SKM-1 (cell line): ENCODE measurements around the gene CR1L.
"Not testable (repeated sequence)": the region's sequence is repeated elsewhere in the genome, so short reads cannot be mapped to it uniquely, and the experiment has no call there.

Experiments
- DNase-seq: peaks from one replicate; lab custom pipeline; 2025; ENCODE audit not compliant: unreplicated experiment; lab: John Stamatoyannopoulos, UW

CR1L gene

GRCh38 chr1:207742850-207743555 lies 98.1 kb downstream of the CR1L start:
- DNase-seq, result peak; percentile 64

DNA sequence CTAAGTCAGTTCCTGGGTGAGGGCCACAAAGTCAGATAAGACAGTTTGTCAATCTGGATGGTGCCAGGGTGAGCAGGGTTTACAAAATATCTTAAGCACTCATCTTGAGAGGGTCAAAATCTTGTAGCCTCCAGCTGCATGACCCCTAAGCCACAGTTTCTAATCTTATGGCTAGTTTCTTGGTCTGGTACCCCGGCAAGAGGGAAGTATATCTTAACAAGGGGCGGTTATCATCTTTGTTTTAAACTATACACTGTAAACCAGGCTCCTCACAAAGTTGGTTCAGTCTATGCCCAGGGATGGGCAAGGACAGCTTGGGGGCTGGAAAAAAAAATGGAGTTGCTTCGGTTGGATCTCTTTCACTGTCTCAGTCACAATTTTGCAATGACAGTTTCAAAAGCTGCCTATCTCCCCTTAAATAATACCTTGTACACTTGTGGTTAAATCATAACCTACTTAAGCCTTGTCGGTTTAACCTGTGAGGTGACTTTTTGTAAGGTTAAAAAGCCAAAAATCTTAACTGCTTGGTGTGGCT lies 99.1 kb downstream of the CR1L start:
- DNase-seq, result no peak

GRCh38 chr1:207745285-207745684 lies 100.4 kb downstream of the CR1L start:
- no peak for DNase-seq

DNA sequence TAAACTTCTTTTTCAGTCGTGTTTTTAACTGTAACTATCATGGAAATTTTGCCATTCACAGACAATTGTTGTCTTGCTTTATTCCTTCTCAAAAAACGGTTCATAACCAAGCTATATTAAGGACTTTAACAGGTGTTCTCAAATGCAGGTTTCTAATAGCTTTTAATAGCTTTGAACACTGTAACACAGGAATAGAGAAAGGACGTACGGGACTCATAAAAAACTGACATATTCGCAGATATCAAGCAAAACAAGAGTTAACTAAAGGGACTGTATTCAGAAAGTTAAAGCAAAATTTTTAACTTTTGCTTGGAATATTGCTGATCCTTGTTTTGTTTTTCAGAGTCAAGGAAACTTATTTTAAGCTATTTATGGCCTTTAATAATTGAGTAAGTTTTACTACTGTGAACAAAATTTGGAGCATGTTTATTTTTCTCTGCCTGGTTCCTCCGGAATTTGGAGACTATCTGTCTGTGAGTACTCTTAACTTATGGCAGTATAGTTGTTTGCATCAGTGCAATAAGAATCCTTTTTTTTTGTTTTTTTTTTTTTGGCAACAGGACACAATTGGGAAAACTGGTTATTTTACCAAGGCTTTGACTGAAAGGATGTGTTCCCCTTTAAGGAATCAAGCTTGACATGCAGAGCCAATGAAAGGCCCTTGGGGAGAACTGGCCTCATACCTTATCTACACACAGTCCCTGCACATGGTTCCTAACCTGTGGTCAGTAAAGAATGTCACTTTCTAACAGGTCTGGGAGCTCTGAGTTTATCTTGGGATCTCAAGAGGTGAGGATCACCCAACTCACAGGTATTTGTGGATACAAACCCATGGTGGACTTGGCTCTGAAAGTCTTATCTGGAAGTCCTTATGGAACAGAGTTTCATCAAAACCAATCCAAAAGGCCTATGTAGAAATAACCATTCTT lies 101.2 kb downstream of the CR1L start:
- DNase-seq, result no peak

- DNase-seq, result no peak
Observed at GRCh38 chr1:207747627-207748492, 102.9 kb downstream of the CR1L start.

GRCh38 chr1:207748737-207749528 lies 104.0 kb downstream of the CR1L start:
- DNase-seq, result peak; percentile 39

- DNase-seq, result no peak
Observed at GRCh38 chr1:207750631-207751305, 105.8 kb downstream of the CR1L start.

DNA sequence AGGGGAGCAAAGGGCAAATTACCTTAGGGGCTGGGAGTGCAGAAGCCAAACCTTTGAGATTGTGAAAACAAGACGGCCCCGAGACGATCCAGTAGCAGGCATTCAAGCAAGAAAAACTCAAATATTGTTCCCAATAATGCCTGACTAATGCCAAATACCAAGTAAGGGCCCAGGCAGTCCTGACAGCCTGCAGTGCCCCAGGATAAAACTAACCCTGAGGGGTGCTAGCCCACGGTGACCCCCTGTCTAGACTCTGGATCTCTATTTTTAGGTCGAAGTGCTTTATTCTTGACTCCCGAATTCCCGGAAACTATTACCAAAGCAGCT lies 106.5 kb downstream of the CR1L start:
- not testable (repeated sequence) for DNase-seq

DNA sequence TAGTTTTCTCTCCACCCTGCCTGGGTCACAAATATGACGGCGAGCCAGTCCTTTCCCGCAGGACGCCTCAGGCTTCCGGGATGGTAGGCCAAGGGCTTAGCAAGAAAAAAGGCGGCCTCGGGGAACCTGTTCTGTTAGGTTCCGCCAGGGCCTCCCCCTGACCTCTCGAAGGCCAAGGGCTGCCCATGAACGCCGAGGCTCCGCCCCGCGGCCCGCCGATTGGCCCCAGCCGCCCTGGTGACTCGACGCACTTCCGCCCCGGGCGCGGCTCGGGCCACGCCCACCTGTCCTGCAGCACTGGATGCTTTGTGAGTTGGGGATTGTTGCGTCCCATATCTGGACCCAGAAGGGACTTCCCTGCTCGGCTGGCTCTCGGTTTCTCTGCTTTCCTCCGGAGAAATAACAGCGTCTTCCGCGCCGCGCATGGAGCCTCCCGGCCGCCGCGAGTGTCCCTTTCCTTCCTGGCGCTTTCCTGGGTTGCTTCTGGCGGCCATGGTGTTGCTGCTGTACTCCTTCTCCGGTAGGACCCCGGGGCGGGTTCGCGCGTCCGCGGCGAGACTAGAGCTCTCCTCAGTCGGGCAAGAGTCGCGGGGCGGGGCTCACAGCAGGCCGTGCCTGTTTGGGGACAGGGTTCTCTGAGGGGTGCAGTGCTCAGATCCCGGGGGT lies 107.0 kb downstream of the CR1L start, which contains the start of gene CD46:
Gene CD46 (plus strand): TSS at position 265 of the 666 bp plus-strand sequence. CDS start 159 bp downstream, at position 424.
- peak; percentile 99 for DNase-seq

GRCh38 chr1:207752456-207752998 lies 107.6 kb downstream of the CR1L start:
- no peak for DNase-seq

- DNase-seq, result no peak
Observed at GRCh38 chr1:207753611-207754010, 108.7 kb downstream of the CR1L start.

DNA sequence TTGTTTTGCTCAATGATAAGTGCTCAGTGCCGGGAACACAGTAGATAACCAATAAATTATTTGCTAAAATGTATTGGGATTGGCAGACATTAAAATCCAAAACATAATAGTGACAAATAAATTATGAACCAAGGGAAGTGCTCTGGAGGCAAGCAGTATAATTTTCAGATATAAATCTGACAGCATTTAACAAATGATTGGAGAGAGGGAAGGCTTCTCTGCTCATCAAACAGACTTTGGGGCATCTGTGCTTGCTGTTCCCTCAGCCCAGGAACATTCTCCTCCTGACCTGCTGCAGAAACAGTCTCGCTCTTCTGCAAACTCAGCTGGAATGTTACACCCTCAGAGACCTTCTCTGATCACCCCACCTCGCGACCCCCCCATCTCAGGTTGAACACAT lies 109.1 kb downstream of the CR1L start:
- DNase-seq, result no peak

- peak; percentile 81 for DNase-seq
Observed at GRCh38 chr1:207754974-207755700, 110.2 kb downstream of the CR1L start.

- no peak for DNase-seq
Observed at GRCh38 chr1:207755846-207756693, 111.1 kb downstream of the CR1L start.

- no peak for DNase-seq
Observed at GRCh38 chr1:207762622-207763021, 117.7 kb downstream of the CR1L start.

GRCh38 chr1:207763091-207763490 lies 118.2 kb downstream of the CR1L start:
- DNase-seq, result no peak

DNA sequence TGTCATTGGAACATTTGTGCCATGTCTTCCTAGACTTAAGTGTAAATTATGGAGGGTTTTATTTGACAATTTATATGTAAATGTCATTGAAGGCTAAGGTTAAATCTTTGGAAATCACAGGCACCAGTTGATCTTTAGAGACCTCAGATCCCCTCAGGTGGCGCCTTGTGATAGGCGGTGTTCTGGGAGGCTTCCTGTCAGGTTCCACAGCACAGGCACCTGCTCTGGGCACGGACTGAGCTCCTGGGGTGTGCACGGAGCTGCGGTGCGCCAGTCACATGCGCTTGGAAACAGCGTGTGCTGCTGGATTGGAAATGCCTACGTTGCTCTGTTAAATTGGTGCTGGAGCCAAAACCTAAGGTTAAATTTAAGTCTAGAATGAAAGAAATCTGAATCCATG lies 119.0 kb downstream of the CR1L start:
- no peak for DNase-seq
